H9 (cell line): ENCODE data around the gene LSG1. TPM values are rescaled to one million over a fixed set of nuclear protein-coding genes. Genes with fewer than 3 reads are reported as not detected.
A peak's percentile ranks its signal among the peaks of the same experiment; 100 is the strongest.

ENCODE experiments used
- DNase-seq: peaks from one replicate; pipeline ENCODE4 v3.0.0-alpha.2; 2017
- H2AFZ ChIP-seq: one replicate; pipeline ENCODE4 v1.6.1; 2013; ENCODE audit warnings: mild to moderate bottlenecking, low read length, control low read depth, moderate library complexity
- H2AK5ac ChIP-seq: 2 replicates; pipeline ENCODE4 v1.6.1; 2013; ENCODE audit warnings: low read length, control low read depth, mixed read lengths; ENCODE audit not compliant: insufficient read length
- H2BK120ac ChIP-seq: one replicate; pipeline ENCODE4 v1.6.1; 2013; ENCODE audit warnings: low read depth, mild to moderate bottlenecking, low read length, control low read depth, inconsistent platforms; ENCODE audit not compliant: poor library complexity, severe bottlenecking
- H2BK12ac ChIP-seq: 2 replicates; pipeline ENCODE4 v1.6.1; 2013; ENCODE audit warnings: low read length, control low read depth, mixed read lengths, low read depth; ENCODE audit not compliant: insufficient read length
- H2BK15ac ChIP-seq: 2 replicates; pipeline ENCODE4 v1.6.1; 2013; ENCODE audit warnings: low read depth, low read length, control low read depth
- H2BK20ac ChIP-seq: one replicate; pipeline ENCODE4 v1.6.1; 2013; ENCODE audit warnings: low read depth, mild to moderate bottlenecking, low read length, control low read depth, inconsistent platforms; ENCODE audit not compliant: poor library complexity, severe bottlenecking
- H2BK5ac ChIP-seq: 2 replicates; pipeline ENCODE4 v1.6.1; 2013; ENCODE audit warnings: low read length, control low read depth, mixed read lengths; ENCODE audit not compliant: insufficient read length
- H3K14ac ChIP-seq: 2 replicates; pipeline ENCODE4 v1.6.1; 2013; ENCODE audit warnings: low read length, control low read depth; ENCODE audit not compliant: insufficient read depth
- H3K18ac ChIP-seq: 2 replicates; pipeline ENCODE4 v1.6.1; 2013; ENCODE audit warnings: low read depth, mild to moderate bottlenecking, mixed read lengths, low read length, control low read depth; ENCODE audit not compliant: insufficient read length
- H3K23ac ChIP-seq: 2 replicates; pipeline ENCODE4 v1.6.1; 2013; ENCODE audit warnings: low read length, control low read depth, mixed read lengths, low read depth; ENCODE audit not compliant: insufficient read length
- H3K23me2 ChIP-seq: 2 replicates; pipeline ENCODE4 v1.6.1; 2013; ENCODE audit warnings: low read depth, mild to moderate bottlenecking, mixed read lengths, low read length, control low read depth; ENCODE audit not compliant: insufficient read length, poor library complexity, severe bottlenecking
- H3K27ac ChIP-seq: 2 replicates; pipeline ENCODE4 v1.5.1; 2013; ENCODE audit warnings: low read length, control low read depth, mixed read lengths, low read depth; ENCODE audit not compliant: insufficient read length
- H3K27me3 ChIP-seq: 2 replicates; pipeline ENCODE4 v1.6.1; 2013; ENCODE audit warnings: low read length, control low read depth, inconsistent platforms; ENCODE audit not compliant: insufficient read depth
- H3K4ac ChIP-seq: 2 replicates; pipeline ENCODE4 v1.6.1; 2013; ENCODE audit warnings: low read depth, mild to moderate bottlenecking, control low read depth, inconsistent platforms, low read length, moderate library complexity
- H3K4me1 ChIP-seq: 2 replicates; pipeline ENCODE4 v1.6.1; 2013; ENCODE audit warnings: low read length, control low read depth, inconsistent platforms; ENCODE audit not compliant: insufficient read depth
- H3K4me2 ChIP-seq: 2 replicates; pipeline ENCODE4 v1.6.1; 2013; ENCODE audit warnings: low read length, control low read depth, mixed read lengths; ENCODE audit not compliant: insufficient read length, insufficient read depth
- H3K56ac ChIP-seq: 2 replicates; pipeline ENCODE4 v1.6.1; 2013; ENCODE audit warnings: low read depth, mild to moderate bottlenecking, mixed read lengths, low read length, control low read depth; ENCODE audit not compliant: insufficient read length
- H3K79me1 ChIP-seq: 2 replicates; pipeline ENCODE4 v1.6.1; 2013; ENCODE audit warnings: low read depth, mild to moderate bottlenecking, moderate library complexity, low read length, control low read depth, inconsistent platforms; ENCODE audit not compliant: insufficient read depth, poor library complexity, severe bottlenecking
- H3K79me2 ChIP-seq: 2 replicates; pipeline ENCODE4 v1.6.1; 2013; ENCODE audit warnings: low read length, control low read depth, inconsistent platforms; ENCODE audit not compliant: insufficient read depth
- H3K9ac ChIP-seq: 2 replicates; pipeline ENCODE4 v1.6.1; 2013; ENCODE audit warnings: low read length, control low read depth, mixed read lengths; ENCODE audit not compliant: insufficient read length; ENCODE audit errors: extremely low read depth
- H3K9me3 ChIP-seq: one replicate; pipeline ENCODE4 v1.6.1; 2013; ENCODE audit warnings: low read depth, low read length, inconsistent platforms; ENCODE audit not compliant: control insufficient read depth
- H3T11ph ChIP-seq: one replicate; pipeline ENCODE4 v1.6.1; 2013; ENCODE audit warnings: mild to moderate bottlenecking, low read length, control low read depth, inconsistent platforms
- H4K20me1 ChIP-seq: one replicate; pipeline ENCODE4 v1.6.1; 2013; ENCODE audit not compliant: control insufficient read depth, insufficient read length, insufficient read depth
- H4K5ac ChIP-seq: 2 replicates; pipeline ENCODE4 v1.6.1; 2013; ENCODE audit warnings: low read depth, mild to moderate bottlenecking, mixed read lengths, low read length, control low read depth; ENCODE audit not compliant: insufficient read length
- H4K8ac ChIP-seq: replicated peaks from 2 replicates; pipeline ENCODE4 v1.6.1; 2013; ENCODE audit warnings: low read length, control low read depth, mixed read lengths, low read depth; ENCODE audit not compliant: insufficient read length
- H4K91ac ChIP-seq: 2 replicates; pipeline ENCODE4 v1.6.1; 2013; ENCODE audit warnings: low read depth, mild to moderate bottlenecking, moderate library complexity, mixed read lengths, low read length, control low read depth; ENCODE audit not compliant: insufficient read length
- H3K27ac Mint-ChIP-seq, 3 experiments: 2 replicates in 2 of 3; 3 replicates in 1 of 3; pipeline ENCODE4 v1.8.0; 2020 to 2021; ENCODE audit warnings: mixed read lengths in 3 of 3, mild to moderate bottlenecking in 1 of 3, moderate library complexity in 1 of 3
- H3K27me3 Mint-ChIP-seq: 2 replicates; pipeline ENCODE4 v1.8.0; 2021; ENCODE audit warnings: low read depth, mild to moderate bottlenecking, moderate library complexity, mixed read lengths
- H3K36me3 Mint-ChIP-seq, 3 experiments: 2 replicates in 2 of 3; 3 replicates in 1 of 3; pipeline ENCODE4 v1.8.0; 2020 to 2021; ENCODE audit warnings: low read depth in 3 of 3, mixed read lengths in 3 of 3; ENCODE audit not compliant: insufficient read depth in 1 of 3
- H3K4me1 Mint-ChIP-seq, 2 experiments: 2 replicates each; pipeline ENCODE4 v1.8.0; 2020; ENCODE audit warnings: mixed read lengths in 2 of 2
- H3K4me3 Mint-ChIP-seq, 2 experiments: 2 replicates in 1 of 2; 3 replicates in 1 of 2; pipeline ENCODE4 v1.8.0; 2020 to 2021; ENCODE audit warnings: mild to moderate bottlenecking in 2 of 2, mixed read lengths in 2 of 2, moderate library complexity in 1 of 2
- H3K9me3 Mint-ChIP-seq, 2 experiments: 2 replicates in 1 of 2; 3 replicates in 1 of 2; pipeline ENCODE4 v1.8.0; 2020; ENCODE audit warnings: mild to moderate bottlenecking in 2 of 2, mixed read lengths in 2 of 2, moderate library complexity in 1 of 2
- WGBS: extraction: QIAGEN DNeasy Blood & Tissue Kit; methylation state at CpG from one replicate; pipeline ENCODE4 v1.1.7; 2013; ENCODE audit warnings: missing lambda C conversion rate, low lambda C conversion rate, mixed read lengths; ENCODE audit not compliant: insufficient read length; ENCODE audit errors: extremely low coverage; 5-methylcytosine and 5-hydroxymethylcytosine counted together
- total RNA-seq: library from RNA; stranded (reverse); gene quantifications from 2 replicates; pipeline ENCODE4 v1.2.1, GENCODE V29; 2021
- TF ChIP-seq, protein P1 (sequence below): fragments of 200-600 bp; sonication (generic); conservative IDR thresholded peaks from 3 replicates; pipeline ENCODE4 v1.8.0; 2021; ENCODE audit warnings: antibody characterized with exemption, mild to moderate bottlenecking

Gene LSG1
- total RNA-seq, 1 experiment from 2014 or later, result 63.3 TPM

DNA sequence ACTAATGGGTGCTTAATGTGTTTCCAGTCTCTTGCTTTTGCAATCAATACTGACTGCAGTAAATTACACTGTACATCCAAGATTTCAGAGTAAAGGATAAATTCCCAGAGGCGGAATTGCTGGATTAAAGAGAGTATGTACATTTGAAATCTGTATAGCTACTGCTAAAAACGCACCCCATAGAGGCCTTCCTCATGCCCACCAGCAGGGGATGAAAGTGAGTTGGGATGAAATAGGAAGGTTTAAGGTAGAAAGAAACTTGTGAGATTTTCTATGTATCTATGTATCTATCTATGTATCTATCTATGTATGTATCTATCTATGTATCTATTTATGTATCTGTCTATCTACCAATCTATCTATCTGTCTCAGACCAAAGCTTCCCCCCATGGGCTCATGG lies 67.2 kb downstream of the LSG1 start:
- H2AK5ac ChIP-seq, result no peak overlapping the region
- H3K4me1 ChIP-seq, result no peaks in the 10 kb centered on the region
- no peaks in the 10 kb centered on the region for H4K20me1 ChIP-seq
- no peak overlapping the region for H3T11ph ChIP-seq
- H3K27ac ChIP-seq, result no peak overlapping the region
- Mint-ChIP-seq H3K36me3 (peaks cover 6 to 35% (median 20%) of the 10 kb centered on the region in 3 experiments; a peak in 6 of 7 replicates), H3K4me1 (peaks cover 3 to 4% of the 10 kb centered on the region in 2 experiments; a peak in 3 of 4 replicates), H3K27ac (no peak overlapping the region), H3K27me3 (no peaks in the 10 kb centered on the region), H3K4me3 (no peak overlapping the region), H3K9me3 (no peaks in the 10 kb centered on the region; a peak in 1 of 5 replicates)
- no peak overlapping the region for H3K4me2 ChIP-seq
- no peak overlapping the region for H3K56ac ChIP-seq
- no peak overlapping the region for H3K23ac ChIP-seq
- H3K9ac ChIP-seq, result no peak overlapping the region
- no peaks in the 10 kb centered on the region for H3K79me2 ChIP-seq
- TF ChIP-seq, protein P1, sequence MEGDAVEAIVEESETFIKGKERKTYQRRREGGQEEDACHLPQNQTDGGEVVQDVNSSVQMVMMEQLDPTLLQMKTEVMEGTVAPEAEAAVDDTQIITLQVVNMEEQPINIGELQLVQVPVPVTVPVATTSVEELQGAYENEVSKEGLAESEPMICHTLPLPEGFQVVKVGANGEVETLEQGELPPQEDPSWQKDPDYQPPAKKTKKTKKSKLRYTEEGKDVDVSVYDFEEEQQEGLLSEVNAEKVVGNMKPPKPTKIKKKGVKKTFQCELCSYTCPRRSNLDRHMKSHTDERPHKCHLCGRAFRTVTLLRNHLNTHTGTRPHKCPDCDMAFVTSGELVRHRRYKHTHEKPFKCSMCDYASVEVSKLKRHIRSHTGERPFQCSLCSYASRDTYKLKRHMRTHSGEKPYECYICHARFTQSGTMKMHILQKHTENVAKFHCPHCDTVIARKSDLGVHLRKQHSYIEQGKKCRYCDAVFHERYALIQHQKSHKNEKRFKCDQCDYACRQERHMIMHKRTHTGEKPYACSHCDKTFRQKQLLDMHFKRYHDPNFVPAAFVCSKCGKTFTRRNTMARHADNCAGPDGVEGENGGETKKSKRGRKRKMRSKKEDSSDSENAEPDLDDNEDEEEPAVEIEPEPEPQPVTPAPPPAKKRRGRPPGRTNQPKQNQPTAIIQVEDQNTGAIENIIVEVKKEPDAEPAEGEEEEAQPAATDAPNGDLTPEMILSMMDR, result peak; percentile 59
- H2BK5ac ChIP-seq, result no peak overlapping the region
- H4K5ac ChIP-seq, result no peak overlapping the region
- H2BK20ac ChIP-seq, result no peak overlapping the region
- no peaks in the 10 kb centered on the region for H3K79me1 ChIP-seq
- H3K27me3 ChIP-seq, result no peaks in the 10 kb centered on the region
- no peak for DNase-seq
- H2AFZ ChIP-seq, result no peak overlapping the region
- no CpG with 5 or more reads among the region's 2 CpGs for WGBS
- H4K91ac ChIP-seq, result no peak overlapping the region
- no peak overlapping the region for H3K14ac ChIP-seq
- no peaks in the 10 kb centered on the region for H3K9me3 ChIP-seq
- H3K4ac ChIP-seq, result no peak overlapping the region
- H2BK12ac ChIP-seq, result no peak overlapping the region
- no peak overlapping the region for H4K8ac ChIP-seq
- no peak overlapping the region for H2BK15ac ChIP-seq
- H3K18ac ChIP-seq, result no peak overlapping the region
- H2BK120ac ChIP-seq, result no peak overlapping the region
- H3K23me2 ChIP-seq, result no peaks in the 10 kb centered on the region
